ENCODE measurements around the gene FBXO21.
"Not testable (repeated sequence)": the region's sequence is repeated elsewhere in the genome, so short reads cannot be mapped to it uniquely, and the experiment has no call there.

Gene FBXO21

DNA sequence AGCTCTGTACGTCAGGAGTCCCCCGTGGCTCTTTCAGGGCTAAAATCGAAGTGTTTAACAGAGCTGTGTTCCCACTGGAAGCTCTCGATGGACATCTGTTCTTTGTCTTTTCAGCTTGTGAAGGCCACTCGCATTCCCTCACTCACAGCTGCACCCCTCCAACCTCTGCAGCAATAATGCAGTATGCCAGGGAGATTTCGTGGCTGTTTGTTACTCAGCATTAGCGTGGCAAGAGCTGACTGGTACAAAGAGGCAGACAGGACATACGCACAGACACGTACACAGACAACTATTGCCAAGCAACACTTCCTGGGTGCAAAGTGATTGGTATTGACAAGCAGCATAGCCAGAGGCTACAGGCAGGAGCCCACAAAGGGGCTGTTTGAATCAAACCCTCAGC is 11.8 kb upstream of the FBXO21 start:
- no peak for DNase-seq

DNA sequence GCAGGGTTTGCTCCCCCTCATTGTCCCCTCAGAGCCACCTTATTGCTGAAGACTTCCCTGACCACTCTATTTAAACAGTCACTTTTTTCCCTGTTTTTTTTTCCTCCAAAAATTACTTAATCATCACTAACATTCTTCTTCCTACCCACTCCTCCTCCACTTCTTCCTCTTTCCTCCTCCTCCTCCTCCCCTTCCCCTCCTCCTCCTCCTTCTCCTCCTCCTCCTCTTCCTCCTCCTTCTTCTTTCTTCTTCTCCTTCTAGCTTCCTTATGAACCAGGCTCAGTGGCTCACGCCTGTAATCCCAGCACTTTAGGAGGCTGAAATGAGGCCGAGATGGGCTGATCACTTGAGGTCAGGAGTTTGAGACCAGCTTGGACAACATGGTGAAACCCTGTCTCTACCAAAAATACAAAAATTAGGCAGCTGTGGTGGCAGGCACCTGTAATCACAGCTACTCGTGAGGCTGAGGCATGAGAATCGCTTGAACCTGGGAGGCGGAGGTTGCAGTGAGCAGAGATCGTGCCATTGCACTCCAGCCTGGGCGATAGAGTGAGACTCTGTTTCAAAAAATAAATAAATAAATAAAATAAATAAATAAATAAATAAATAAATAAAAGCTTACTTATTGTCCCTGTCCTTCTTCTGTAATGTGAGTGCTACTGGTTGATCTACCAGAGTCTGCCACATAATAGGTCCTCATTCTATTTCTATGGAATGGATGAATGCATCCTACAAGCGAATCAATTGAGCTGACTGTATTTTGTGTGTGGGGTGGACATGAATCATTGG is 9.9 kb upstream of the FBXO21 start:
- not testable (repeated sequence) for DNase-seq

GRCh38 chr12:117196334-117196733 is 6.1 kb upstream of the FBXO21 start:
- not testable (repeated sequence) for DNase-seq

GRCh38 chr12:117195027-117195426 is 4.8 kb upstream of the FBXO21 start:
- DNase-seq, result not testable (repeated sequence)

DNA sequence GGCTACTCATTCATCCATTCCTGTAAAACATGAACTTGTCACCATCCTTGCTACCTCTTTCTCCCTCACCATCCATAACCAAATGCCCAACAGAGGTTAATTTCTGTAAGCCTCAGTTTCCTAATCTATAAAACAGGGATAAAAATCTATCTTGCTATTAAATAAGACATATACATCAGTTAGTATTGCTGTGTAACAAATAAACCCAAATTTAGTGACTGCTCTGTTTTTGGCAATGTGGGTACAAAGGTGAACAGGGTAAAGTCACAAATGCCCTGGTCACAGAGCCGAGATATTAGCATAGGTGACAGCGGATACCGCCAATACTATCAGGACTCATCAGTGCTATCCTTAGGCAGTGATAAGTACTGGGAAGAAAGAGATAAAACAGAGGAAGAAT is 3.6 kb upstream of the FBXO21 start:
- no peak for DNase-seq

DNA sequence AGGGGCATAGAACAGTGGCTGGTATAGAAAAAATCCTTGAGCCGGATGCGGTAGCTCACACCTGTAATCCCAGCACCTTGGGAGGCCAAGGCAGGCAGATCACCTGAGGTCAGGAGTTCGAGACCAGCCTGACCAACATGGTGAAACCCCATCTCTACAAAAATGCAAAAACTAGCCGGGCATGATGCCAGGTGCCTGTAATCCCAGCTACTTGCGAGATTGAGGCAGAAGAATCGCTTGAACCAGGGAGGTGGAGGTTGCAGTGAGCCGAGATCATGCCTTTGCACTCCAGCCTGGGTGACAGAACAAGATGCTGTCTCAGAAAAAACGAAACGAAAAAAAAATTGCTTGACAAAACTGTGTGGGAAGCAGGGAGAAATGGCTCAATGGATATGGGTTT is 2.3 kb upstream of the FBXO21 start:
- DNase-seq, result not testable (repeated sequence)

DNA sequence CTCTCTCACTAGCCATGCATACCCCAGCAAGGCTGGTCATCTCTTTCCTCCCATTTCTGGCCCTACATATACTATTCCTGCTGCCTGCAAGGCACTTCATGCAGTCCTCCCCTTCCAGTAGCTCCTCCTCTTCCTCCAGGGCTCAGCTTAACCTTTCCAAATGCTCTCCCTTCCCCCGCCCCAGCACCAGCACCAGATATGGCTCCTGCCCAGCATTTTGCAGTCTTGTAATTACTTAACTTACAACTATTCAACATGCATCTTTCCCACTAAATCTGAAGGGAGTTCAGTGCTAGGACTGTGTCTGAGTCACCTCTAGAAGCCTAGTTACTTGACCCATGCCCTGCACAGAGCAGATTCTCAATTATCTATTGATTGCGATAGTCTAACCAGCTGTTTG is 1.8 kb upstream of the FBXO21 start:
- DNase-seq, result no peak

DNA sequence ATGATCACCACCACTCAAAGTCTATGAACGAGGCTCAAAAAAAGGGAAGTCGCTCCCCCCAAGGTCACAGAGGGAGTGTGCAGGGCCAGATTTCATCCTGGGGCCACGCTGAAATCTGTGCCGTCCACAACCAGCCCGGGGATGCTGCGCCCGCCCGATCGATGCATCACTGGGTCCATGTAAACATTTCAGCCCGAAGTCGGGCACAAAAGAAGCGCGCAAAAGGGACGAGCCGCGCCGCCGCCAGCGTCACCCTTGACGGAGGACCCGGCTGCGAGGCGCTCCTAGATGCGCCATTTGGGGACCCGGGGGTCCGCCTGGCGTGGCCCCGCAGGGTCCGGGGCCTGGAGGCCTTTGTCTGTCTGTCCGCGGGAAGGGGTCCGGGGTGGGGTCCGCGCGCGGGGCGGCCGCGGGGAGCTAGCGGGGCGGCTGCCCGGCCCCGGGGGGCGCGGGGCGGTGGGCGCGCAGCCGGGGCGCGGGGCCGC is 503 bp downstream of the FBXO21 start:
- DNase-seq, result peak; percentile 18

- no peak for DNase-seq
Observed at GRCh38 chr12:117188961-117189724, 1.1 kb downstream of the FBXO21 start.

DNA sequence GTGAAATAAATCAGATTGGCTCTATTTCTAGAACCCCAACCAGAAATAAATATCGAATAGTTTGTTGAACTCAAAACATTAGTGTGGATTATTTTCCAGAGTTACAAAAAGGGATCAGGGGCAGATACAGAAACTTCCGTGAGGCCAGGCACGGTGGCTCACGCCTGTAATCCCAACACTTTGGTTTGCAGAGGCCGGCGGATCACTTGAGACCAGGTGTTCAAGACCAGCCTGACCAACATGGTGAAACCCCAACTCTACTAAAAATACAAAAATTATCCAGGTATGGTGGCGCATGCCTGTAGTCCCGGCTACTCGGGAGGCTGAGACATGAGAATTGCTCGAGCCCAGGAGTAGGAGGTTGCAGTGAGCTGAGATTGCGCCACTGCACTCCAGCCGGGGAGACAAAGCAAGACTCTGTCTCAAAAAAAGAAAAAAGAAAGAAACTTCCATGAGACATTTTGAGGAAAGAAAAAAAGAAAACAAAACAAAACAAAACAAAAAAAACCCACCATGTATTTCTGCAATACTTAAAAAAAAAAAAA is 2.1 kb downstream of the FBXO21 start:
- DNase-seq, result no peak

DNA sequence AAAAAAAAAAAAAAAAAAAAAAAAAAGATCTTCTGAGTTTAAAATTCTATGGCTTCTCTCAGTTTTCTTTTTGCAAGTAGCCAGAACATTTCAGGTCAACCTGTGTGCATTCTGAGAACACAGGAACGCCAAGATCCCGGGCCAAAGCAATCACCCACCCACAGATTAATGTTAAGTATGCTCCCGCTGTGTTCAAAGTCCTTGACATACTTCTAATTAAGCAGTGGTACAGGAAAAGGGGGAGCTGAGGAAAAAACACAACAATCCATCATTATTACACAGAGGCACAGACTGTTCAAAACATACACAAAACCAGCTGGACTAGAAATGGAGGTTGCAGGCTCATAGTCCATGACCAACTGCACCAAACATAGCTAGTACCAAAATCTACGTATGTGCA is 2.8 kb downstream of the FBXO21 start:
- no peak for DNase-seq

DNA sequence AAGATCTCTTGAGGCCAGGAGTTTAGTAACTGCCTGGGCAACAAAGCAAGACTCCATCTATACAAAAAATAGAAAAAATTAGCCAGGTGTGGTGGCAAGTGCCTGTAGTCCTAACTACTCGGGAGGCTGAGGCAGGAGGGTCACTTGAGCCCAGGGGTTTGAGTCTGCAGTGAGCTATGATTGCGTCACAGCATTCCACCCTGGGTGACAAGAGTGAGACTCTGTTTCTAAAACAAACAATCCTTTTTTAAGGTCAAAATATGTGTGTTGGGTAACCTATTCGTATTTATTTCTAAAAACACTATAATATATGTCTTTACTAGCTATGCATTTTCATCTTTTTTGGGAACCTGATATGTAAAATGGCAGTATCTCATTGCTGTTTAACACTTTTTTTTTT is 7.4 kb downstream of the FBXO21 start:
- no peak for DNase-seq

DNA sequence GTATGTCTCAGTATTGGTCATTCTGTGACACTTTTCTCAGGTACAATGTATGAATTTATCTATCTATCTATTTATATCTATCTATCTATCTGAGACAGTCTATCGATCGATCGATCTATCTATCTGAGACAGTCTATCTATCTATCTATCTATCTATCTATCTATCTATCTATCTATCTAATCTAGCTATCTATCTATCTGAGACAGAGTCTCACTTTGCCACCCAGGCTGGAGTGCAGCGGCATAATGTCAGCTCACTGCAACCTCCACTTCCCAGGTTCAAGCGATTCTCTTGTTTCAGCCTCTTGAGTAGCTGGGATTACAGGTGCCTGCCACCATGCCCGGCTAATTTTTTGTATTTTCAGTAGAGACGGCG is 8.8 kb downstream of the FBXO21 start:
- not testable (repeated sequence) for DNase-seq

- DNase-seq, result no peak
Observed at GRCh38 chr12:117180758-117181467, 9.4 kb downstream of the FBXO21 start.

GRCh38 chr12:117178745-117179144 is 11.5 kb downstream of the FBXO21 start:
- DNase-seq, result no peak

DNA sequence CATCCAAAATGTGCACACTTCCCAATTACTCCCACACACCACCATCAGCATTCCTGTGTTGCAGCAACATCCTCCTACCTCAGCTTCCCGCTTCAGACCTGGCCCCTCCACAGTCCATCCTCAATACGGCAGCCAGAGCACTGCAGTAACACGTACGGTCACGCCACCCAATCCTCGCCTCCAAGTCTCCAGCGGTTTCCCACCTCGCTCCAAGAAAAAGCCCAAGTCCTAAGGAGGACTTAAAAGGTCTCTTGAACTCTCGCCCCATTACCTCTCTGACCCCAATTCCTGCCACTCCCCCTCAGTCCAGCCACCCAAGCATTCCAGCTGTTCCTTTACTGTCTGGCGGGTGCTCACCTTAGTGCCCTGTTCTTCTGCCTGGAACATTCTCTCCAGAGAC is 12.0 kb downstream of the FBXO21 start:
- no peak for DNase-seq

- no peak for DNase-seq
Observed at GRCh38 chr12:117172168-117172567, 18.1 kb downstream of the FBXO21 start.

- no peak for DNase-seq
Observed at GRCh38 chr12:117171499-117172162, 18.6 kb downstream of the FBXO21 start.

- DNase-seq, result no peak
Observed at GRCh38 chr12:117169548-117169947, 20.7 kb downstream of the FBXO21 start.

DNA sequence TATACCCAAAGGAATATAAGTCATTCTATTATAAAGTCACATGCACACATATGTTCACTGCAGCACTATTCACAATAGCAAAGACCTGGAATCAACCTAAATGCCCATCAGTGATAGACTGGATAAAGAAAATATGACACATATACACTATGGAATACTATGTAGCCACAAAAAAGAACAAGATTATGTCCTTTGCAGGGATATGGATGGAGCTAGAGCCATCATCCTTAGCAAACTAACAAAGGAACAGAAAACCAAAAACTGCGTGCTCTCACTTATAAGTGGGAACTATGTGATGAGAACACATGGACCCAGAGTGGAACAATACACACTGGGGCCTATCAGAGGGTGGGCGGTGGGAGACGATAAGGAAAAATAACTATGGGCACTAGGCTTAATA is 21.3 kb downstream of the FBXO21 start:
- no peak for DNase-seq

DNA sequence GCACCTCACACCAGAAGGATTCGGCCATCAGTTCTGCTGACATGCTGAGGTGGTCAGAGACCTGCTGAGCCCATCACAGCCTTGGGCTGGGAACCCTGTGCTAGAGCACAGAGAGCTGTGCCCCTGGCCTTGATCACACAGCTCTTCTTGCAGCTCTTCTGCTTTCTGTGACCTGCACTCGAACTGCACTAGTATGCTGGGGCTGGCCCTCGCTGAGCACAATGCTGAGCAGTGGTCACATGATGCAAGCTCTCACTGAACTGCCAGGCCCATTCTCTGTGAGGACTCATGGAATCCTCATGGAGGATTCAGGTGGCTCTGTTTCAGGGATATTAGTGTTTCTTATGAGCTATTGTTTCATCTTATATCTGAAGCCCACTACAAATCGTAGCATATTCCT is 22.5 kb downstream of the FBXO21 start:
- no peak for DNase-seq

DNA sequence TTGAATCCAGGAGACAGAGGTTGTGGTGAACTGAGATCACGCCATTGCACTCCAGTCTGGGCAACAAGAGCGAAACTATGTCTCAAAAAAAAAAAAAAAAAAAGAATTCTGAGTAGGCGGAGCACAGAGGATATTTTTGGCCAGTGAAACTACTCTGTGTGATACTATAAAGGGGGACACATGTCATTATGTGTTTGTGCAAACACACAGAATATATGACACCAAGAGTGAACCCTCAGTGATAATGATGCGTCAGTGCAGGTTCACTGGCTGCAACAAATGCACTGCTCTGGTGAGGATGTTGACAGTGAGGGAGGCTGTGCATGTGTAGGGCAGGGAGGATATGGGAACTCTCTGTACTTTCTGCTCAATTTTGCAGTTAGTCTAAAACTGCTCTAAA is 24.2 kb downstream of the FBXO21 start:
- no peak for DNase-seq

GRCh38 chr12:117165342-117165741 is 24.9 kb downstream of the FBXO21 start:
- no peak for DNase-seq

Data from hematopoietic multipotent progenitor cell treated with erythropoietin and hydrocortisone succinate and interleukin-3 and kit ligand, for 8 days (in vitro differentiated cells).